HCT116 (cell line): ENCODE measurements around the gene GEMIN4. TPM values are rescaled to one million over a fixed set of nuclear protein-coding genes. Genes with fewer than 3 reads are reported as not detected.

Source experiments
- ATAC-seq: fragments of 200-7000 bp; cut with Tn5 transposase; 2 replicates; pipeline ENCODE4 v1.9.1; 2020; ENCODE audit warnings: mild to moderate bottlenecking, moderate library complexity
- BruUV-seq: library from RNA; stranded (reverse); fragments of 400-500 nt; replicated peaks from 2 replicates; lab custom pipeline; 2021; lab: Mats Ljungman, UMichigan
- CTCF ChIA-PET: fragments of 300-600 bp; sonication (Branson Sonifier 250); formaldehyde crosslinking; loops from one replicate; lab custom pipeline; 2021; ENCODE audit warnings: antibody characterized with exemption; lab: Charles Lee
- POLR2A ChIA-PET: fragments of 300-600, 350-600 bp; sonication (Branson Sonifier 250); formaldehyde crosslinking; loops from one replicate; lab custom pipeline; 2021; ENCODE audit warnings: antibody characterized with exemption; lab: Charles Lee
- RAD21 ChIA-PET, 2 experiments: fragments of 300-600 bp; sonication (Branson Sonifier 250); formaldehyde crosslinking; loops; one replicate each; lab custom pipeline; 2023; ENCODE audit warnings: low total read pairs in 2 of 2; ENCODE audit not compliant: uncharacterized antibody in 2 of 2, unreplicated experiment in 2 of 2, low non-redundant PET in 1 of 2; lab: Charles Lee
- DNase-seq: peaks from one replicate; pipeline ENCODE4 v3.0.0-alpha.2; 2010; ENCODE audit warnings: low read depth, low spot score
- H2AFZ ChIP-seq: fragments of 200-600 bp; shearing (Covaris generic), sonication (generic); 2 replicates; pipeline ENCODE4 v1.6.1; 2017; ENCODE audit warnings: low read depth, mixed run types, mixed read lengths, antibody characterized with exemption, low read length; ENCODE audit not compliant: poor library complexity, severe bottlenecking
- H3K27ac ChIP-seq: 2 replicates; pipeline ENCODE4 v1.5.1; 2012; ENCODE audit warnings: low read depth, low read length
- H3K27me3 ChIP-seq: fragments of 200-600 bp; sonication (generic); 2 replicates; pipeline ENCODE4 v1.6.1; 2016; ENCODE audit warnings: mixed run types, low read length, mixed read lengths; ENCODE audit not compliant: insufficient read depth
- H3K36me3 ChIP-seq, 2 experiments: fragments of 200-500 bp in 1 of 2; fragments of 200-600 bp in 1 of 2; sonication (Bioruptor generic) in 1 of 2; sonication (generic) in 1 of 2; 2 replicates each; pipeline versions ENCODE4 v1.5.1 to v1.6.1; 2014 to 2016; ENCODE audit warnings: low read length in 2 of 2, inconsistent platforms in 1 of 2, mixed read lengths in 1 of 2, mixed run types in 1 of 2; ENCODE audit not compliant: insufficient read depth in 2 of 2, control insufficient read depth in 1 of 2
- H3K4me1 ChIP-seq, 2 experiments: fragments of 200-600 bp in 1 of 2; sonication (generic) in 1 of 2; 2 replicates each; pipeline versions ENCODE4 v1.5.1 to v1.6.1; 2012 to 2017; ENCODE audit warnings: low read length in 2 of 2, inconsistent platforms in 1 of 2, mild to moderate bottlenecking in 1 of 2, mixed read lengths in 1 of 2, mixed run types in 1 of 2, moderate library complexity in 1 of 2; ENCODE audit not compliant: insufficient read depth in 2 of 2, control insufficient read depth in 1 of 2
- H3K4me2 ChIP-seq: fragments of 200-600 bp; sonication (generic); 2 replicates; pipeline ENCODE4 v1.6.1; 2017; ENCODE audit warnings: mixed run types, low read length, mixed read lengths
- H3K4me3 ChIP-seq, 2 experiments: fragments of 200-600 bp in 1 of 2; sonication (generic) in 1 of 2; replicated peaks in 1 of 2; 2 replicates each; pipeline ENCODE4 v1.5.1; 2011 to 2016; ENCODE audit warnings: low read length in 2 of 2, control low read depth in 1 of 2, low read depth in 1 of 2, mild to moderate bottlenecking in 1 of 2, mixed read lengths in 1 of 2, mixed run types in 1 of 2
- H3K79me2 ChIP-seq: fragments of 200-600 bp; sonication (generic); 2 replicates; pipeline ENCODE4 v1.6.1; 2017; ENCODE audit warnings: mild to moderate bottlenecking, mixed run types, low read length, moderate library complexity, mixed read lengths; ENCODE audit not compliant: insufficient read depth
- H3K9ac ChIP-seq: fragments of 200-600 bp; sonication (generic); 2 replicates; pipeline ENCODE4 v1.6.1; 2016; ENCODE audit warnings: low read length, mixed read lengths
- H3K9me2 ChIP-seq: fragments of 200-600 bp; sonication (generic), shearing (Covaris generic); 2 replicates; pipeline ENCODE4 v1.6.1; 2017; ENCODE audit warnings: mixed run types, mild to moderate bottlenecking, moderate library complexity; ENCODE audit not compliant: insufficient read depth
- H3K9me3 ChIP-seq, 2 experiments: fragments of 200-500 bp in 1 of 2; fragments of 200-600 bp in 1 of 2; sonication (Bioruptor generic) in 1 of 2; sonication (generic) in 1 of 2; 2 replicates each; pipeline ENCODE4 v1.6.1; 2014 to 2017; ENCODE audit warnings: low read length in 2 of 2, mixed read lengths in 2 of 2, inconsistent platforms in 1 of 2, low read depth in 1 of 2, mild to moderate bottlenecking in 1 of 2, mixed run types in 1 of 2, moderate library complexity in 1 of 2; ENCODE audit not compliant: control insufficient read depth in 1 of 2, insufficient read depth in 1 of 2
- H4K20me1 ChIP-seq: fragments of 200-600 bp; sonication (generic), shearing (Covaris generic); 2 replicates; pipeline ENCODE4 v1.6.1; 2017; ENCODE audit warnings: mixed run types, mild to moderate bottlenecking, moderate library complexity; ENCODE audit not compliant: insufficient read depth
- ATF3 ChIP-seq: IDR thresholded peaks from 2 replicates; pipeline ENCODE4 v1.6.1; 2012
- CBX3 ChIP-seq: IDR thresholded peaks from 2 replicates; pipeline ENCODE4 v1.6.1; 2012; ENCODE audit warnings: low read depth
- CEBPB ChIP-seq: IDR thresholded peaks from 2 replicates; pipeline ENCODE4 v1.6.1; 2012; ENCODE audit warnings: low read depth
- ELF1 ChIP-seq: IDR thresholded peaks from 2 replicates; pipeline ENCODE4 v1.6.1; 2012; ENCODE audit warnings: low read depth, borderline replicate concordance
- EZH2phosphoT487 ChIP-seq: fragments of 200-600 bp; IDR thresholded peaks from 2 replicates; pipeline ENCODE4 v1.6.1; 2018; ENCODE audit warnings: antibody characterized with exemption, borderline replicate concordance
- FOSL1 ChIP-seq: IDR thresholded peaks from 2 replicates; pipeline ENCODE4 v1.6.1; 2012; ENCODE audit warnings: low read depth
- JUND ChIP-seq: IDR thresholded peaks from 2 replicates; pipeline ENCODE4 v1.6.1; 2012
- POLR2A ChIP-seq: IDR thresholded peaks from 2 replicates; pipeline ENCODE4 v1.7.0; 2011; ENCODE audit warnings: borderline replicate concordance; ENCODE audit not compliant: insufficient read depth, insufficient read length; ENCODE audit errors: extremely low read depth
- POLR2AphosphoS5 ChIP-seq: IDR thresholded peaks from 2 replicates; pipeline ENCODE4 v1.6.1; 2011; ENCODE audit warnings: mild to moderate bottlenecking, low read depth, low read length, moderate library complexity
- RAD21 ChIP-seq: IDR thresholded peaks from 2 replicates; pipeline ENCODE4 v1.6.1; 2012; ENCODE audit warnings: low read depth, mild to moderate bottlenecking
- REST ChIP-seq: IDR thresholded peaks from 2 replicates; pipeline ENCODE4 v1.6.1; 2012; ENCODE audit warnings: low read depth
- SP1 ChIP-seq: IDR thresholded peaks from 2 replicates; pipeline ENCODE4 v1.6.1; 2012; ENCODE audit warnings: low read depth
- TCF7L2 ChIP-seq: IDR thresholded peaks from 2 replicates; pipeline ENCODE4 v1.7.0; 2011; ENCODE audit warnings: borderline replicate concordance, inconsistent platforms; ENCODE audit not compliant: insufficient read depth, insufficient read length; ENCODE audit errors: extremely low read depth
- YY1 ChIP-seq: IDR thresholded peaks from 2 replicates; pipeline ENCODE4 v1.6.1; 2011; ENCODE audit warnings: low read length, low read depth, moderate library complexity, mild to moderate bottlenecking; ENCODE audit not compliant: insufficient replicate concordance; ENCODE audit errors: extremely low read depth
- intact Hi-C: fragments of 100-400 bp; cut with micrococcal nuclease; formaldehyde crosslinking; loops from 2 replicates; pipeline ENCODE4 v1.10.0; 2022
- total RNA-seq: library from RNA; stranded (reverse); gene quantifications from one replicate; pipeline ENCODE4 v1.2.1, GENCODE V29; 2021; ENCODE audit not compliant: unreplicated experiment
- TF ChIP-seq, protein P1 (sequence below): IDR thresholded peaks from 2 replicates; pipeline ENCODE4 v1.6.1; 2012

GEMIN4 gene
- total RNA-seq, 1 experiment from 2014 or later, result 53.2 TPM

DNA sequence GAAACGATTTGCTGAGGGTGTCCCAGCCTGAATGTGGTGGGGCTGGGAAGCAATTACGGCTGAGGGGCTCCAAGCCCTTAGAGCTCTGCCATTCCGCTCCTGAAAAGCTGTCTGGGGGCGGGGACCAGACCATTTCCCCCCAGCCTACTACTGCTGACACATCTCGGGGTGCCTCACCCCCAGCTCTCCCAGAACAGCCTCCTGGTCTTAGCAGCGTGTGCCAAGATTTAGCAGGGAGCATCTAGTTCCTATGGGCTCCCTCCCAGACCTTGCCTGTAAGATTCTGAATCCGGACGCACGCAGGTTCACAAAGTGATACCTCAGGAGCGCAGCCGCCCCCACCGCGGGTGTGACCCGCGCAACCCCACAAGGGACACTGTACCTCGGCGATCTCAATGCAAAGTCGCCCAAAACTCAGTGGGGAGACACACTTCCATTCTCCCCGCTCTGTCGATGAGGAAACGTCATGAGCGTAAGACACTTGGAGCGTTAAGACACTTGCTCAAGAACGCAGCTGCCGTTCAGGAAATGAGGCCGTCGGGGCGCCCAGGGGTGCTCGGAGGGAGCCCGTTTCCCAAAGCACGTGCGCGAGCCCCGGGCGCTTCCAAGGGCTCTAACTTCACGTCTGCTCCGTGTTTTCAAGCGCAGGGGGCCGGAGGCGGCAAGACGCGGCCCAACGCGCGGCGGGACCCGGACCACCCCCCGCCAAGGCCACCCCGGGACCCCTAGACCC is 629 bp downstream of the GEMIN4 start:
- Histone ChIP-seq H3K79me2 (peaks cover 52% of the 10 kb centered on the region), H2AFZ (no peak overlapping the region), H3K4me3 (peak overlapping the region; percentile 76 to 94), H4K20me1 (no peaks in the 10 kb centered on the region), H3K36me3 (peaks cover 16 to 20% of the 10 kb centered on the region in 2 experiments), H3K4me2 (peak overlapping the region; percentile 80), H3K9me3 (no peaks in the 10 kb centered on the region), H3K27ac (peak overlapping the region; percentile 88), H3K27me3 (no peaks in the 10 kb centered on the region), H3K4me1 (peaks cover 12 to 19% of the 10 kb centered on the region in 2 experiments), H3K9ac (peak overlapping the region; percentile 93), H3K9me2 (no peaks in the 10 kb centered on the region)
- ChIA-PET CTCF (no interaction called here), RAD21 (no interaction called here), POLR2A (no interaction called here)
- no TSS peak for BruUV-seq
- intact Hi-C loops, result no loop called here
- DNase-seq (no peak), ATAC-seq (peak; percentile 40)
- TF ChIP-seq, protein P1, sequence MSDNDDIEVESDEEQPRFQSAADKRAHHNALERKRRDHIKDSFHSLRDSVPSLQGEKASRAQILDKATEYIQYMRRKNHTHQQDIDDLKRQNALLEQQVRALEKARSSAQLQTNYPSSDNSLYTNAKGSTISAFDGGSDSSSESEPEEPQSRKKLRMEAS, result peak; percentile 86
- TF ChIP-seq POLR2A, result no peak

DNA sequence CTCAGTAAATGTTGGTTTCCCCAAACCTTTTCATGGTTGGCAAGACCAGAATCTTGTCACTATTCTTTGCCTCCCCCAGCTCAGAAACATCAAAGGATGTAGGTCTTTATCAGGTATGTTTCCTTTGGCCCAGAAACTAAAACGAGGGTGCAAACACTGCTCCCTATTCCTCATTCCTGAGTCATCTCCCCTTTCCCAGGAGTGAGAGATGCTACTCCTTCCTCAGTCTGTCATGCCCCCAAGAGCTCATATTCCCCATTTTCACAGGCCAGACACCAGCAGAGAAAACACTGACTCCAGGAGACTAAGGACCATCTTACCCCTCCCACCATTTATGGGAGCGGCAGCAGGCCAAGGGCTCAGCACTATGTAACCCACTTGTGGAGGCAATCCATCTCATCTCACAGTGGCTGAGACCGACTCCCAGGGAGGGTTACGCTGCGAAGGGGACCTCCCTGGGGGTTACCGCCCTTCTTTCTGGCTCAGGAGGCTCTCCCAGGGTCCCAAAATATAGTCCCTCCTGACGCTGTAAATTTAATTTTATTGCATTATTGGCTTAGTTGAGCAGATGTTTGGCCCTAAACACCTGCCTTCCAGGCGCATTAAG is 1.5 kb downstream of the GEMIN4 start:
- peak overlapping the region; percentile 80 for H3K4me2 ChIP-seq
- peaks cover 61% of the 10 kb centered on the region for H3K79me2 ChIP-seq
- ChIA-PET POLR2A (interaction anchor here (1.0 to 1.2 kb wide), 2 partner anchors 35 to 231 kb away, joined by 3 read pairs; no protein-coding TSS in a partner anchor), CTCF (interaction anchor here (1.2 kb wide), 1 partner anchor 246 kb away, joined by 3 read pairs; the partner anchor contains the start of gene TIMM22), RAD21 (no interaction called here)
- TF ChIP-seq CBX3 (no peak), SP1 (no peak), ATF3 (no peak), YY1 (no peak), POLR2AphosphoS5 (no peak), JUND (no peak), EZH2phosphoT487 (no peak), REST (no peak), ELF1 (no peak), CEBPB (no peak), RAD21 (no peak), FOSL1 (no peak), TCF7L2 (no peak)
- TF ChIP-seq, protein P1, result no peak
- no peaks in the 10 kb centered on the region for H3K9me2 ChIP-seq
- peak overlapping the region; percentile 76 to 94 for H3K4me3 ChIP-seq
- H2AFZ ChIP-seq, result no peak overlapping the region
- intact Hi-C loops, result no loop called here
- no peak for ATAC-seq
- H3K4me1 ChIP-seq, result peaks cover 12 to 19% of the 10 kb centered on the region in 2 experiments
- H3K36me3 ChIP-seq, result peaks cover 25 to 29% of the 10 kb centered on the region in 2 experiments
- H3K27me3 ChIP-seq, result no peaks in the 10 kb centered on the region
- DNase-seq, result no peak
- H3K9ac ChIP-seq, result peak overlapping the region; percentile 93
- no peak overlapping the region; the same call in 1 of the 2 replicates for H3K27ac ChIP-seq
- no peaks in the 10 kb centered on the region for H4K20me1 ChIP-seq
- no peaks in the 10 kb centered on the region for H3K9me3 ChIP-seq
- BruUV-seq, result TSS peak; percentile 45
